ENCODE measurements around the gene WFDC1.

WFDC1 gene

DNA sequence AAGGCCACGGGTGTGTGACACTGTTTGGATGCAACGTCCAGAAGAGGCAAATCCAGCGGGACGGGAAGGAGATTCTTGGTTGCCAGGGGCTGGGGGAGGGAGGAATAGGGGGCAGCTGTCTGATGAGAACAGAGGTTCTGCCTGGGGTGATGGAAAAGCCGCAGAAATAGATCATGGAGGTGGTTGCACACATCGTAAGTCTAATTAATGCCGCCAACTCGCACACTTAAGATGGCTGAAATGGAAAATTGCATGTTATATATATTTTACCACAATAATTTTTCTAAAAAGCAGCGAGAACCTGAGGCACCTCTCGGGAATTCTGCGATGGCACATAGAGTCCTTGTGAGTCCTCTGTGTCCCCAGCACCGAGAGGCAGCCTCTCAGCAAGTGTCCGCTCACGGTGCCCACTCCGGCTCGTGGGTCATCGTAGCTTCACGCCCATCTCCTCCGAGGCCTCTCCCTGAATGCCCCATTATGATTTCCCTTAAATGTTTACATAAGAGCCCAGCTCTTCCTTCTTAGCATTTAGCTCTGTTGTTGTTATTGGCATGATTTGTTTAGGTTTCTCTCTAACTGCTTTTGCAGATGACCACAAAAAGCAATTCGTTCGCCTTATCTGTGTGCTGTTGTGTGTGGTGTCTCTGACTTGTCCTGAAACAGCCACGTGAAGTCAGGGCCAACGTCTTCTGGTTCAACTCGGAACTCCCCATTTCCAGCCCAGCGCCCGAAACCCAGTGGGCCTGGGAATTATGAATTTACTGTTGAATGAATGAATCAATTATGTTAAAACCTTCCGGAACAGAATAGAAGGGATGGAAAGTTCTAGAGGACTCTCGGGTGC, 7.7 kb downstream of the WFDC1 start:
- DNase-seq (ENCODE audit: low read depth, low spot score), result no peak

DNA sequence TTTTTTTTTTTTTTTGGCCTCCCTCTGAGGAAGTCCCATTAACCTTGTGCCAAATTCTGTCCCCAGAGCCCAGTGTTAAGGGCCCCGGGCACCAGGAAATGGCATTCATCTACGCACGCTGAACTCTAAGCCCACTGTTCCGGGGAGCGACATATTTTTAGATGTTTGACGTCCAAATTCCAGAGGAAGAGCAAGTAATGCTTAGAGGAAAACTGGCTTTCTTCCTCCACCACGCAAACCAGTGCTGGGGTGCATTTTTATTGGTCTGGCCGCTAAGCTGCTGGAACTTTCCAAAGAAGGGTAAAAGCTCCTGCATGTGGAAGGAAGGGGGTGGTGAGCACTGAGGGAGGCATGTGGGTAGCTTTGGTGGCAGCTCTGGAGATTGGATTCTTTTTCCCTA, 8.3 kb downstream of the WFDC1 start:
- DNase-seq (ENCODE audit: low read depth, low spot score), result no peak

DNA sequence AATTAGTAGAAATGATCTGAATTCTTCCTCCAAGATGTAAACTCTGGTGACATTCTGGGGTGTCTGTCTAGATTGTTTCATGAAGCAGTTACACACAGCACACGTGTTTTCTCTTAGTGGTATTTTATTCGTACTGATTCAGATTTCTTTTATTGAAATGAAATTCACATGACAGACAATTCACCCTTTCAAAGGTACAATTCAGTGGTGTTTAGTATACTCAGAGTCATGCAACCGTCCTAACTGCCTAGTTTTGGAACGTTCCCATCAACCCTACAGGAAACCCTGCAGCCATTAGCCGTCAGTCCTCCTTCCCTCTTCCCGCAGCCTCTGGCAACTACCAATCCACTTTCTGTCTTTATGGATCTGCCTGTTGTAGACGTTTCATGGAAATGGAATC, 8.8 kb downstream of the WFDC1 start:
- no peak for DNase-seq (ENCODE audit: low read depth, low spot score)

DNA sequence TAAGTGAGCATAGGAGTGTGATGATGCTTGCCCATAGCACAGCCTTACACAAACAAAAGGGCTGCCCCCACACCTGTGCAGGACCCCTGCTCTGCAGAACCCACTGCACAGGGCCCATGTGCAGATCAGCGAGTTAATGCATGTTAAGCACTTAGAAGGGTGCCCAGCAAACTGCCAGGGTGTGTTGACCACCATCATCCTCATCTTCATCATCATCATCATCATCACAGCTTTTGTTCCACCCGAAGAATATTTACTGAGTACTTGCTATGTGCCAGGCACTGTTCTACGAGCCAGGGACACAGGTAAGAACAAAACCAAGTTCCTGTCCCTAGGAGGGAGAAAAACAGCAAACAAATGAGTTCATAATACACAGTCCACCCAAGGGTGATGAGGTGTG, 11.9 kb downstream of the WFDC1 start:
- DNase-seq (ENCODE audit: low read depth, low spot score), result no peak

DNA sequence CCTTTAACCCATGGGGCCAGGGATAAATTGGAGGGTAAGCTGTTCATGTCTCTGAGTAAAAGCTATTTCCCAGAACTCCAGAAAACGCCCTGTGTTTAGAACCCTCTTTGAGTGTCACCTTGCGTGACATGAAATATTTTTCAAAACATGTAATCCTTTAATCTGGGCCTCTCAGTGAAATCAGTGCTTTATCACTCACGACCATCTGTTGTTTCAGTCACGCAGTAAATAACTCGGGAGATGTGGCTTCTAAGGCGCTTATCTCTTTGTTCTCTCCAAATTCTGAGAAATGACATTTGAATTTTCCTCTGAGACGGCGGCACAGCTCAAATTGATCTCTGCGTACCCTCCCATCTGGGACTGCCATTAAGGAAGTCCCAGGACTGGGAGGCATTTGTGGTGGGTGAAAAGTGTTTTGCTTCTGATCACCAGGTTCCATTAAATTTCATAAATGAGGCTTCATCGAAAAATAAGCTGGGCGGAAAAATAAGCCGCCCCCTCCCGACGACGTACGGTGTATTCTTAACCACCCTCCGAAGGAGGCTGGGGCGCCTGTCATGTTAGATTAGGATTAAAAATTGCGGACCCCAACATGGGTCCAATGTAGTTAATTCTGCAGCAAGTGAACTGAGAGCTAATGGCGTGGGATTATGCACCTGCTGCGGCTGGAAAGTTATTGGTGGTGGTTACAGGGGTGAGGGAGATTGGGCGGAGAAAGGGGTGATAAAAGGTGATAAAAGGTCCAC, 12.7 kb downstream of the WFDC1 start:
- DNase-seq (ENCODE audit: low read depth, low spot score), result no peak

DNA sequence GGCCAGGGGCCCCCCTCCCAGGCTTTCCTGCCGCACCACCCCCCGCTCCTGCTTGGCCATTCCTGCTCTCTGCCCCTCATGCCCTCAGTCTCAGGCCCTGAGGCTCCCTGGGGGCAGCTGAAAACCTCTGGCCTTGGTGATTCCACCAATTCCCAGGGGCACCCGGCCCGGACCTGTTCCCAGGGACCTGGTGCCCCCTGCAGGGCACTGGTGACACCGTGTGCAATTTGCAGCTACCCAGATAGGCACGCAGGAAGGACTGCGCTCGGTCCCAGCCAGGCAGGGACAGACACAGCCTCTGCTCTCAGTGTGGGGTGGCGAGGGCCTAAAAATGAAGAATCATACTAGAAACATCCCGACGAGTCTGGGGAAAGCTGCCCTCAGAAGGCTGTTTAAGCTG, 13.4 kb downstream of the WFDC1 start:
- DNase-seq (ENCODE audit: low read depth, low spot score), result no peak

DNA sequence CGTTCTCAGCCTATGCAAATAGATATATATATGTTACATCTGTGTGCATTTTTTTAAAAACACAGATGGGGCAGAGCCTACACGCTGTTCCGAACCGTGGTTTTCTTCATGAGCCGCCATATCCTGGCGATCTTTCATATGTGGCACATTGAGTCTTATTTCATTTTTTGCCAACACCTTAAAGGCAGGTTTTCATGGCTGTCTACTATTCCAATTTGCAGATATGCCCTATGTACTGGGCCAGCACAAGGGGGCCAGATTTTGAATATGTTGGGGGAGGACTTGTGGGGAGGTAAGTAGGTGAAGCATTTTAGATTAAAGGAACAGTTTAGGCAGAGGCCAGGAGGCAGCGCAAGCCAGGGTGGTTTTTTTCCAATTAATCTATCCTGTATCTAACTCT, 16.0 kb downstream of the WFDC1 start:
- no peak for DNase-seq (ENCODE audit: low read depth, low spot score)

DNA sequence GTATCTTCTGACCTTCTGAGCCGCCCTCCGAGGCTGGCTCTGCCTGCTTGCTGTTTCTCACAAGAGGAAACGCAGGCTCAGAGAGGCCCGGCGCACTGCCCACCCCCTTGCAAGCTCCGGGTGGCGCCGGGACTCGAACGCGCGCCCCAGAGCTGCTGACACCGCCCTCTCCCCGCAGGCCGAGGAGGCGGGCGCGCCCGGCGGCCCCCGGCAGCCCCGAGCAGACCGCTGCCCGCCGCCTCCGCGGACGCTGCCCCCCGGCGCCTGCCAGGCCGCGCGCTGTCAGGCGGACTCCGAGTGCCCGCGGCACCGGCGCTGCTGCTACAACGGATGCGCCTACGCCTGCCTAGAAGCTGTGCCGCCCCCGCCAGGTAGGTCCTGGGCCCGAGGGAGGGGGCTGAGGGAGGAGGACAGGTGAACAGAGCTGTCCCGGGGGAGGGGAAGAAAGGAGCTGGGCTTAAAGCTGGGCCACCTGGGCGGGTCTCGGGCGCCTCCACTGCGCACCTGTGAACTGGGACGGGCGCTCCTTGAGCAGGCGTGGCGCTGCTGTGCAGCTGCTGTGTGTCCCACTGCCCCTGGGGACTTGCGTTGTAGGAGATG, 18.2 kb downstream of the WFDC1 start:
- DNase-seq (ENCODE audit: low read depth, low spot score), result no peak

DNA sequence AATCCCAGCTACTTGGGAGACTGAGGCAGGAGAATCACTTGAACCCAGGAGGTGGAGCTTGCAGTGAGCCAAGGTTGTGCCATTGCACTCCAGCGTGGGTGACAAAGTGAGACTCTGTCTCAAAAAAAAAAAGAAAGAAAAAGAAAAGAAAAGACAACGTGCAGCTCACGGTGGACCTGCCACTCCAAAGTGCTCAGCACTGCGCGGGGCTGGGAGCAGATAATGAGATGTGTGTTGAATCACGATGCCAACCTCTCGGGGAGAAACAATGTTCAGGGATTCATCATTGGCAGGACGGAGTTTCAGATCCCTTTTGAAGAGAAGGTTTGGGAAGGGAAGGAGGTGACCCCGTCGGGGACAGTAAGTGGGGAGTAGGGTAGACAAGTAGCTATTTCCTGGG, 19.2 kb downstream of the WFDC1 start:
- DNase-seq (ENCODE audit: low read depth, low spot score), result no peak

DNA sequence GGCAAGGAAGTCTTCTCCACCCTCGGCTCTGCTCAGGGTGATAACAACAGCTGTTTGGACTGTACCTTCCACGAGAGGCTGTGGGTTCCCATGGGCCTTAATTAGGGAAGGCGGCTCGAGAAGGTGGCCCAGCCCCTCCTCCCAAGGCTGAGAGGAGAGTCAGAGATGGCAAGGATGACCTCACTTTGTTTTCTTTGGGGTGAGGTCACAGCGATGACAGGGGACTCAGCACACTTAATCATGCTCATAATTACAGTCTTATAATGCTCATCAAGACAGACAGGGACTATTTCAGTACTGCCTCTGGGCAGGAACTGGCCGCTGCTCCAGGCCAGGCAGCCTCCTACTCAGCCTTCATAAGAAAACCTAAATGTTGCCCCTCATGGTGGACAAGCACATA, 19.7 kb downstream of the WFDC1 start:
- DNase-seq (ENCODE audit: low read depth, low spot score), result no peak

DNA sequence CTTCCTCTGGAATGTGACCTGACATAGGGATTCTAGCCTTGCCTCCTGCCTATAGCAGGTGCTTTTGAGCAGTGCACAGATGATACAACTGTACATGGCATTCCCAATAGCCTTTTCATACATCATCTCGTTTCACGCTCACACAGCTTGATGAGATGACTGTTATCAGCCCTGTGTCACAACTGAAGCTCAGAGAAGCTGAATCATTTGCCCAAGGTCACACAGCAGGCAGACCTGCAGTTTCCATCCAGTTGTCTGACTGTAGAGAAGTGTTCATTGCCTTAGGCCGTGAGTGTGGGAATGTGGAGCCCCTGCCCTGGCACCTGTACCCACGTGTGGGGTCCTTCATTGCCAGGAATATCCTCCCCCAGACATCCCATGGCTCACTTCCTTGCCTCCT, 20.1 kb downstream of the WFDC1 start:
- DNase-seq (ENCODE audit: low read depth, low spot score), result no peak

DNA sequence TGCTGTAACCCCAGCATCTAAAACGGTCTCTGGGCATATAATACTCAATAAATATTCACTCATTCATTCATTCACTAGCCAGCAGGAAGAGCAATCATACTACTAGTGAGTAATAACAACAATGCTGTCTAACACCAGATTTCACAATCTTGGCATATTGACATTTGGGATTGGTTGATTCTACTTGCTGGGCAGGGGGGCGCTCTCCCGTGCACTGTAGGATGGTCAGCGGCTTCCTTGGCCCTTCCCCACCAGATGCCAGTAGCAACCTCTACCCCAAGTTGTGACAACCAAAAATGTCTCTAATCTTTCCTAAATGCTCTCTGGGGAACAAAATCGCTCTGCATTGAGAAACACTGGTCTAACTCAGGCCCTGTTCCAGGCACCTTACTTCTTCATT, 20.7 kb downstream of the WFDC1 start:
- no peak for DNase-seq (ENCODE audit: low read depth, low spot score)

DNA sequence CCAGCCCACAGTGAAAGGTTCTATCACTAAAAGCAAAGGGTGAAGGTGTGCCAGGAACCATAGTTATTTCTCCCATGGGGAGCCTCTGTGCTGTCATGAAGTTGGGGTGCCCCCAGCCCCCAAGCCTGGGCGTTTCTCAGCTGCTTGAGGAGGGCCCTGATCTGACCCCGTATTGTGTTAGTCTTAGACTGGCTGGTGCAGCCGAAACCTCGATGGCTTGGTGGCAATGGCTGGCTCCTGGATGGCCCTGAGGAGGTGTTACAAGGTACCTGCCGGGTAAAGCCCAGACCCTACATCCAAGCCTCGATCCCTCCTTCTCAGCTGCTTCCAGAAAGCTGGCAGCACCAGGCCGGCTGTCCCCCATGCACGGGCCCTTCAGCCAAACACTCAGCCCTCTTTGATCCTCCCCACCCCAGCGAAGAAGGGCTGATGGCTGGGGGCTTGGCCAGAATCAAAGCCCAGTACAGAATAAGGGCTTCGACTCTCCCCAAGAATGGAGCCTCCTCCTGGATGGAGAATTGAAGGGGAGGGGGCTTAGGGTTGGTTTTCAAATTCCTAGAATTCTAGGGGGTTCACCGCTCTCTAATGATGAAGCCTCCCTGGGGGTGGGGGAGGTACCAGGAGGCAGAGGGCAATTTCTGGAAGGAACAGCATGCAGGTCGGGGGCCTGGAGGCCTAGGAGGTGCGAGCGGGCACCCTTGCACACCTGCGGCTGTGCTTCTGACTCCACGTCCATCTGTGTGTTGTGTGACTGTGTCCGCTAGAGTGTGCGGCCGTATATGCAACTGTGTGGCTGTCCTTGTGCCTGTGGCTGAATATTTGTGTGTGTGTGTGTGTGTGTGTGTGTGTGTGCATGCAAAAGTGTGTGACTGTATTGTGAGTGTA, 23.7 kb downstream of the WFDC1 start:
- DNase-seq (ENCODE audit: low read depth, low spot score), result no peak

DNA sequence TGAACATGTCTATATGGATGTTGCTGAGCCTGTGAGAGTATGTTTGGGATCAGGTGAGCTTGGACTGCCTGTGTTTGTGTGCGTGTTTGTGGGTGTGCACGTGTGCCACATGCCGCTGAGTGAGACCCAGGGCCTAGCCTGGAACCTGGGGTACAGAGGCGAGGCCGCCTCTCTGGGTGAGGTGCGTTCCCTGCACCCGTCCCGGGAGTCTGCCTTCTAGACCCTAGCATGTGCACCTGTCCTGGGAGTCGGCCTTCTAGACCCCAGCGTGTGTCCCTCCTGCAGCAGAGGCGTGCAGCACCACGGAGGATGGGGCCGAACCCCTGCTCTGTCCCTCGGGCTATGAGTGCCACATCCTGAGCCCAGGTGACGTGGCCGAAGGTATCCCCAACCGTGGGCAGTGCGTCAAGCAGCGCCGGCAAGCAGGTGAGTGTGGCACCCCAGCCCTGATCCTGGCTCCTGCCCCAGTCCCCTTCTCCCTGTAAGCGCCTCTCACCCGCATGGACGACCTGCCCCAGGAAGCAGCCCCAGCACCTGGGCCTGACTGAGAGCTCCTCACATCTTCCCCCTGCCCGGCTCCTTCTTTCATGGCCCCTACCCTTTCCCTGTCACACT, 24.6 kb downstream of the WFDC1 start:
- DNase-seq (ENCODE audit: low read depth, low spot score), result no peak

DNA sequence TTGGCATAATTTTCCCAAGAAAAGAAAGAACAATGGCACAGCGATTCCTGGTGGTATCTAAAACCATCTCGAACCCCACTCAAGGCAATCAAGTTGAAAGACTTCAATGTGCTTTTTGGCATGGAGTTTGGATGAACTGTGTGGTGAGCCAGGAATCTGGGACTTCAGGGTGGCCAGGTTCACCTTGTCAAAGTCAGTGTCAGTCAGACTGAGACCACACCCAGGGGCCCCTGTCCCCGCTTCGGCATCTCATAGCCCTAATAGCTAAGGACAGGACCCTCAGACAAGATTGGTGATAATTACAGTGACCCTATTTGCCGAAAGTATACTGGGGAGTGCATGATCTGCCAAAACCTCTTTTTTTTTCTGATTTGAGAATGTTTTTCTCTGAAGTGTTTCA, 25.8 kb downstream of the WFDC1 start:
- no peak for DNase-seq (ENCODE audit: low read depth, low spot score)

DNA sequence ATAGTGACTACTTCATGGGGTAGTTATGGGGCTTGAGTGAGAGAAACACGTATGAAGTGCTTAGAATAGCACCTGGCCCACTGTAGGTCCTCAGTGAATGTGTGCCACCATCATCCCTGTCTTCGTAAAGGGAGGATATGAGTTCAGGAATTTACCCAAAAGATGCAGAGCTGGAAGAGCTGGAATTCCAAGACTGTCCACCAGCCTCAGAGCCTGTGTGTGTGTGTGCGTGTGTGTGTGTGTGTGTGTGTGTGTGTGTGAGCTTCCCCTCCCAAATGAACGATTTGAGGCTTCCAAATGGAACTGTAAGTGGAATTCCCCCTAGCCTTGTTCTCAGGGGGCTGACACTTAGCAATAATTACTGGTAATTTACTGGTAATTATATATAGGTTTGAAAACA, 27.3 kb downstream of the WFDC1 start:
- DNase-seq (ENCODE audit: low read depth, low spot score), result no peak

DNA sequence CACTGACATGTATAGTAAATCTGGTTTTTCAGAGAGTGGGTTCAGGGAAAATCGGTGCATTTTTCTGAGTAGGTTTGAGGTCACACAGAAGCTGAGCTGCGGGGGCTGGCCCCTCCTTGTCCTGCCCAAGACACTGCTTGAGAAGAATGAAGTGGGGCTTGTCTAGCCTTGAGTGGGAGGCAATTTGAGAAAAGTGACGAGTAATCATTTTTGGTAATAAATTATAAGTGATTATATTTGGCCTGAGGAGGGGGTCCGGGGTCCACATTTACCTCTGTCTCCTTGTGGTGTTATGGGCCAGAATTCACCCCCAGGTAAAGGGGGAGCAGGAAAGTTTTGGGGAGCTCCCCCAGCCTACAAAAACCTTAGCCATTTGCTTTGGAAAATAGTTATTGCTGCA, 28.1 kb downstream of the WFDC1 start:
- no peak for DNase-seq (ENCODE audit: low read depth, low spot score)

DNA sequence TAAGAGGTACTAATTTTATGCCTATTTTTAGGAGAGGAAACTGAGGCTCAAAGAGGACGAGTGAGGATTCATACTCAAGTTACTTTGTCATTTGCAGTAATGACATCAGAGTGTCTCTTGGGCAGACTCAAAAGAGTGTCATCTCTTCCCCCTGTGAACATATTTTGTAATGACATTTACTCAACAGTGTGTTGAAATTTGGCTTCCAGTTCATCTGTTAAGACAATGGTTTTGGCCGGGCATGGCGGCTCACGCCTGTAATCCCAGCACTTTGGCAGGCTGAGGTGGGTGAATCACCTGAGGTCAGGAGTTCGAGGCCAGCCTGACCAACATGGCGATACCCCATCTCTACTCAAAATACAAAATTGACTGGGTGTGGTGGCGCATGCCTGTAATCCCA, 28.9 kb downstream of the WFDC1 start:
- no peak for DNase-seq (ENCODE audit: low read depth, low spot score)

DNA sequence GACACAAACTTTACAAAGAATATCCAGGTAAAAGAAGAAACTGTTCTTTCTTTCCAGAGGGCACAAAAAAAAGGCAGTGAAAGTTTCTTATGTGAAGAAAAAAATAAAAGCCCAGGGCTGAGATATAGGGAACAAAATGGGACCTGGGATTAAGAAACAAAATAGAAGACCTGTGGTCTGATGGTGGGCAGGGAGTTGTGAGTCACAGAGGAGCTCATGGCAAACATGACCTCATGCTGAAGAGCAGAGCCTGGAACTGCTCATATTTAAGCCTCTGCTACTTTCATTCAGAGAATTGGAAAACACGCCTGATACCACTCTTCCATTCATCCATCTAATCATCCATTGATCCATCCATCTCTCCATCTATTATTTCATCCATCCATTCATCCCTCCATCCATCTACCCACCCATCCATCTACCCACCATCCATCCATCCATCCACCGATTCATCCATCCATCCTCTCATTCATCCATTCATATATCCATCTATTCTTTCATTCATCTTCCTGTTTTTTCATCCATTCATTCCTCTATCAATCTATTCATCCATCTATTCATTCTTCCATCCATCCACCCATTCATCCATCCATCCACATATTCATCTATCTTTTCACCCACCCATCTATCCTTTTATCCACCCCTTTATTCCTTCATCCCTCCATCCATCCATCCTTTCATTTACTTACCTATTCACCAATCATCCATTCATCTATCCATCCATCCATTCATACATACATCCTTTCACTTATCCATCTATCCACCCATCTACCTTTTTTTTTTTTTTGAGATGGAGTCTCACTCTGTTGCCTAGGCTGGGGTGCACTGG, 30.0 kb downstream of the WFDC1 start:
- DNase-seq (ENCODE audit: low read depth, low spot score), result no peak

DNA sequence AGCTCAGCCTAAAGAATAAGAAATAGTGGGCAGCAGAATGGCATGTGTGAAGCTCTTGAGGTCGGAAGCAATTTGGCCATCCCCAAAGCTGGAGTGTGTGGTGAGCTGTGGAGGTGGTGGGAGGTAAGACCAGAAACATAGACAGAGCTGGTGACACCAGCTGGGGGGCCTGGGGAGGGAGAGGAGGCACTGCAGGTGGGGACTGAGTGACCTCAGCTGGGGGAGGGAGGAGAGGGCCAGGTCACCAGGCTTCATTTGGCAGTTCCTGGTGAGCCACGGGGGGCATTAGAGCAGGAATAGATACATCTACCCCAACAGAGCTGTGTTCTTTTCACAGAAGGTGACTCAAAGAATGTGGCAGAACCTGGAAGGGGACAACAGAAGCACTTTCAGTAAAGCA, 31.9 kb downstream of the WFDC1 start:
- no peak for DNase-seq (ENCODE audit: low read depth, low spot score)

All from smooth muscle cell of the brain vasculature (primary cell).